Activated CD4-positive, CD25-positive, alpha-beta regulatory T cell treated with anti-CD3 and anti-CD28 coated beads, Interleukin-2, amount 50 U/mL, for 24 hours (primary cell): Measurements from ENCODE around the gene NR0B2.
"Not testable (repeated sequence)": the region's sequence is repeated elsewhere in the genome, so short reads cannot be mapped to it uniquely, and the experiment has no call there.

Experiments used
- ATAC-seq, 2 donors: fragments of 150-1000 bp; cut with Tn5 transposase; one replicate each; pipeline ENCODE4 v1.10.0; 2021; ENCODE audit warnings: mild to moderate bottlenecking in 1 of 2, moderate library complexity in 1 of 2

The NR0B2 gene, protein sequence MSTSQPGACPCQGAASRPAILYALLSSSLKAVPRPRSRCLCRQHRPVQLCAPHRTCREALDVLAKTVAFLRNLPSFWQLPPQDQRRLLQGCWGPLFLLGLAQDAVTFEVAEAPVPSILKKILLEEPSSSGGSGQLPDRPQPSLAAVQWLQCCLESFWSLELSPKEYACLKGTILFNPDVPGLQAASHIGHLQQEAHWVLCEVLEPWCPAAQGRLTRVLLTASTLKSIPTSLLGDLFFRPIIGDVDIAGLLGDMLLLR

GRCh38 chr1:26913754-26914619 is at the start of gene NR0B2:
TSS of gene NR0B2 (minus strand) at chr1:26913975. CDS start at chr1:26913940, 35 bp downstream.
- ATAC-seq, result no peak

GRCh38 chr1:26961826-26962225 is 48.1 kb upstream of the NR0B2 start:
- ATAC-seq, result no peak

- no peak for ATAC-seq
These were observed 46.8 kb upstream of the NR0B2 start for GRCh38 chr1:26960625-26960966.

- peak; percentile 74 to 79 for ATAC-seq
These were observed 46.2 kb upstream of the NR0B2 start, which contains the start of gene KDF1 for GRCh38 chr1:26959722-26960624. TSS of gene KDF1 (minus strand) at chr1:26960468. CDS start at chr1:26952380, 8,088 bp downstream.

- ATAC-seq, result no peak
These were observed 45.5 kb upstream of the NR0B2 start for GRCh38 chr1:26959270-26959669.

GRCh38 chr1:26957306-26957705 is 43.5 kb upstream of the NR0B2 start:
- no peak for ATAC-seq

- ATAC-seq, result no peak
These were observed 42.5 kb upstream of the NR0B2 start for GRCh38 chr1:26956321-26956720.

- no peak for ATAC-seq
These were observed 39.6 kb upstream of the NR0B2 start for GRCh38 chr1:26953374-26953773.

GRCh38 chr1:26951821-26952497 is 38.2 kb upstream of the NR0B2 start:
- ATAC-seq, result no peak

DNA sequence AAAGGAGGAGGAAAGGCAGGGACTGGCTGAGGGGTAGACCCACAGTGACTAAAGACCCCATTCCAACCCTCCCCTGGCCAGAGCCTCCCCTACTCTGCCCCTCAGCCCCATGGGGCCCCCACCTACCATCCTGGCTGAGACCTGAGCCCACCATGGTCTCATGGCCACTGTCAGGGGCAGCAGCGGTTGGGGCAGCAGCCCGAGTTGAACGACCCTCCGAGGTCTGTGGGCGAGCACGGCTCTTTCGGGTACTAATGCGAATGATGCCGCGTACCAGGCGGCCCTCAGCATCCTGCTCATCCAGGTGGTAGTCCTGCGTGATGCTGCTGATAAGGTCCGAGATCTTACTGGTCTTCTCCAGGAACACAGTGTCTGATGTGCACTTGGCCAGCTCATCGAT is 37.4 kb upstream of the NR0B2 start:
- ATAC-seq, result no peak

- no peak for ATAC-seq
These were observed 36.8 kb upstream of the NR0B2 start for GRCh38 chr1:26950602-26951001.

GRCh38 chr1:26949926-26950319 is 36.1 kb upstream of the NR0B2 start:
- peak in 1 of 2 donors; percentile 17 for ATAC-seq

DNA sequence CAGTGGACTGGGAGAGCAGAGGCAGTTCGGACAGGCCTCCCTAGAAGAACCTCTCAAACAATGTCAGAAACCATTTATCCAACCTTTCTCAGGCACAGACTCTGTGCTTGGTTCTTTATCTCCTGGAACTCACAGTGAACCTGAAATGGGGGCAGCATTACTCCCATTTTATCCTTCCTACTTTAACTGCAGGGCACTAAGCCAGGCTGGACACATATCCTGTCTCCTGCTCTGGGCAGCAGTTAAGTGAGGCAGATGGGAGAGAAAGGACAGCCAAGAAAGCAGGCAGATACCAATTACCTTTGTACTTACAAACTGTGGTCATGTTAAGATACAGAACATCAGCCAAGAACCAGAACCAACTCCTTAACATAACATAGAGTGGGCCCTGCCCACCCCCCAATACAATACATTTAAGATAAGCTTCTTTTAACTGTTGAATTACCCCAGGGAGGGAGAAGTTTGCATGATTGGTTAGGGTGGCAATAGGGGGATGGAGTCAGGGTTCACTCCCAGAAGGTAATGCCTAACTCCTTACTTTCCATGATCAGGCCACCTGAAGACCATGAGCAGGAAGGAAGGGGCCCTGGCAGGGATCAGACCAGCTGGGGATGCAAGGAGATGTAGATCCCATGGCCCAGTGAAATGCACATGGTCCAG is 35.6 kb upstream of the NR0B2 start:
- ATAC-seq, result no peak

GRCh38 chr1:26948725-26949057 is 34.9 kb upstream of the NR0B2 start:
- ATAC-seq, result not testable (repeated sequence)

DNA sequence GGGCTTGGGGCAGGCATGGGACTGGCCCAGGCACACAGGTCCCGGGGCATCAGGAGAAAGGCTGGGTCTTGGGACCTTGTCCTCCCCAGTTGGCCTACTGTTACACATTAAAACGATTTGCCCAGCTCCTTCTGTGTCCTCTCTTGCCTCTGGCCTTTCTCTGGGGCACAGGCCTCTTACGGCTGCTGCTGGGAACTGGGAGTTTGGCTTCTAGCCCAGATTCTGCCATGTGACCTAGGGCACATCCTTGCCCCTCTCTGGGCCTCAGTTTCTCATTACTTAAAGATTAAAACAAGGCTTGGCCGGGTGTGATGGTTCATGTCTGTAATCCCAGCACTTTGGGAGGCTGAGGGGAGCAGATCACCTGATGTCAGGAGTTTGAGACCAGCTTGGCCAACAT is 32.5 kb upstream of the NR0B2 start:
- no peak for ATAC-seq

DNA sequence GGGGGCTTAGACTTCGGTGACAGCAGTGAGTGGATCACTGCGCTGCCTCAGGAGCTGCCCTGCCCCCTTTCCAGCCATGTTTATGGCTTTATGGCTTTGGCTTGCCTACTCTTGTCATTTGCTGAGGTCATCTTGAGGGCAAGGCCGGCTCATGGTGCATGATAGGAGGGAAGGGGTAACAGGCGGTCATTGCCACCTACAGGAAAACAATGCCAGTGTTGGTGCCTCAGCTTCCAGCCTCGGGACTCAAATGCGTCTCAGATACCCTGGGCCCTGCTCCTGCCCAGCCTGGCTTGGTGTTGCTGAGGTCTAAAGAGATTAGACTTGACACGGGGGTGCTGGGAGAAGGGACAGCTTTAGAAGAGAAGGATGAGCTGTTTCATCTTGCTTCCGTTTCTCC is 32.0 kb upstream of the NR0B2 start:
- ATAC-seq, result no peak

- no peak for ATAC-seq
These were observed 31.4 kb upstream of the NR0B2 start for GRCh38 chr1:26945138-26945537.

DNA sequence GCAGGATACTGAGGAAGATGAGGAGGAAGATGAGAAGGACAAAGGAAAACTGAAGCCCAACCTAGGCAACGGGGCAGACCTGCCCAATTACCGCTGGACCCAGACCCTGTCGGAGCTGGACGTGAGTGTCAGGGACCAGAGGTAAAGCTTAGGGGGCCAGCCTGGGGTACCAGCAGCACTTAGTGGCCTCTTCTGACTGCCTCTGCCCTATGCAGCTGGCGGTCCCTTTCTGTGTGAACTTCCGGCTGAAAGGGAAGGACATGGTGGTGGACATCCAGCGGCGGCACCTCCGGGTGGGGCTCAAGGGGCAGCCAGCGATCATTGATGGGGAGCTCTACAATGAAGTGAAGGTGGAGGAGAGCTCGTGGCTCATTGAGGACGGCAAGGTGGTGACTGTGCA is 28.9 kb upstream of the NR0B2 start:
- no peak for ATAC-seq

DNA sequence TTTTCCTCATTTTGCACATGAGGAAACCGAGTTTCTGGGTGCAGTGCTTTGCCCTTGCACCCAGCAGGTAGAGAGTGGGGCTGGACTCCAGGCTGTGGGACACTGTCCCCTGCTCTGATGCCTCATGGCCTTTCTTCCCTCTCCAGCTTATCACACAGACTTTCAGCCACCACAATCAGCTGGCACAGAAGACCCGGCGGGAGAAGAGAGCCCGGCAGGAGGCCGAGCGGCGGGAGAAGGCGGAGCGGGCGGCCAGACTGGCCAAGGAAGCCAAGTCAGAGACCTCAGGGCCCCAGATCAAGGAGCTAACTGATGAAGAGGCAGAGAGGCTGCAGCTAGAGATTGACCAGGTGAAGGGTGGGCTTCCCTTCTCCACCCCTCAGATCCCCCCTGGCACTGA is 27.5 kb upstream of the NR0B2 start:
- ATAC-seq, result no peak

DNA sequence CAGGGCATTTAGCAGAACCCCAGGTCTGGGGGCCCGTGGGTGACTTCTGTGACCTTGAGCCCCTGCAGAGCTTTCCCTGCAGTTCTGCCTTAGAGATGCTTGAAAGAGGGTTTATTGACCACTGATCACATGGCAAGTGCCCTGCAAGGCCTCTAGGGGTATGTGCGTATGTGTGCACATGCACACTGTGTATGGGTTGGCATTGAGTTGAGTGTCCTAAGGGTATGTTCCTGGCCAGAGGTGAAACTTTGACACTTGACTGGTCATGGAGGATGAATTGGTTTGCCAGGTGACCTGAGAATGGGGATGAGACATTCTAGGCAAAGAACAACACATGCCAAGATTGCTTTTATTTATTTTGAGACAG is 24.9 kb upstream of the NR0B2 start:
- ATAC-seq, result no peak

DNA sequence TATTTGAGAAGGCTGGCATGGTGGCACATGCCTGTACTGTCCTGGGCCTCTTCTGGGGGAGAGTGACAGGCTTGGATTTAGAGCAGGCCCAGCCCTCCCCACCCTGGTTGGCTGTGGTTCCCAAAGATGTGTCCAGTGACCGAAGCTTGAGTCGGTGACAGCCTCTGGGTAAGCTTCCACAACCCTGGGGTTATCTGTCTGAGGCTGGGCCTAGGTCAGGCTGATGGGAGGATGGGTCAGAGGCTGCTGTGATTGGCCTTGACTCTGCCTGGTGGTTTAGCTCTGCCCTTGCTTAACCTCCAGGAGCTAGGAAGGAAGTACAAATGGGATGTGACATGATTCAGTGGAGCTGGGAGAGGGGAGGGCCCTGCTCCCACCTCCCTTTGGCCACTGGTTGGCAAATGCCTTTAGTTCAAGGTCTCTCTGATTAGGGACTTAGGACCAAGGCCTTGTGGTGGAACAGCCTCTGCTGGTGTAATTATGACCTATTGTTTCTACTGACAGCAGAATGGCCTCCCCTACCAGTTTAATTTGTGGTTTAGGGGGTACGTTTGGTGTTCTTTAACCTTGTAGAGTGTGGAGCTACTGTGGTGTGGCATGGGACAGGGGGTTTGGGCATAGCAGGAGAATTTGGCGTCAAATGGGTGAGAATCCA is 24.4 kb upstream of the NR0B2 start:
- no peak for ATAC-seq

DNA sequence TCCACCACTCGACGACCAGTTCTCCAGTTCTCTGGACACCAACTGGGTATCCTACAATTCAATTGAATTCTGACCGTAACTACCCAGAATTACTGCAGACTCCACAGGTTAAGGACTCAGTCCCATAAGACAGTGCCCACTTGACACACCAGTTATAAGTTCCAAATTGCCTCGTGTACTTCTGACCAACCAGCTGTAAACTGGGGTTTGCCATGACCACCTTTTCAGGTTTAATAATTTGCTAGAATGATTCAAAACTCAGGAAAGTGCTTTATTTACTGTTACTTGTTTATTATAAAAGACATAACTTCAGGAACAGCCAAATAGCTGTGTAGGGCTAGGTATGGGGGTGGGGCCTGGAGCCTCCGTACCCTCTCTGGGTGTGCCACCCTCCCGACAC is 23.0 kb upstream of the NR0B2 start:
- no peak for ATAC-seq
